HG03139 (cell line): ENCODE measurements around the gene TEX26.

ENCODE experiments used
- ATAC-seq: cut with Tn5 transposase; IDR thresholded peaks from one replicate; pipeline ENCODE4 v1.9.1; 2021; ENCODE audit not compliant: unreplicated experiment

TEX26 gene

GRCh38 chr13:30932481-30933353 is at the start of gene TEX26:
TEX26 (plus strand) TSS chr13:30932656; CDS start chr13:30932716, 60 bp downstream.
- ATAC-seq, result no peak

GRCh38 chr13:30882996-30883766 is 49.3 kb upstream of the TEX26 start:
- ATAC-seq, result no peak

GRCh38 chr13:30884543-30884942 is 47.9 kb upstream of the TEX26 start:
- ATAC-seq, result no peak

GRCh38 chr13:30889196-30889690 is 43.2 kb upstream of the TEX26 start:
- no peak for ATAC-seq

GRCh38 chr13:30892966-30893365 is 39.5 kb upstream of the TEX26 start:
- ATAC-seq, result no peak

GRCh38 chr13:30895773-30896172 is 36.7 kb upstream of the TEX26 start:
- ATAC-seq, result no peak

GRCh38 chr13:30898070-30898469 is 34.4 kb upstream of the TEX26 start:
- ATAC-seq, result no peak

- ATAC-seq, result no peak
These were observed 33.7 kb upstream of the TEX26 start for GRCh38 chr13:30898678-30899241.

- ATAC-seq, result no peak
These were observed 32.0 kb upstream of the TEX26 start for GRCh38 chr13:30900436-30900835.

GRCh38 chr13:30900952-30901749 is 31.3 kb upstream of the TEX26 start:
- ATAC-seq, result no peak

- ATAC-seq, result no peak
These were observed 28.4 kb upstream of the TEX26 start for GRCh38 chr13:30904043-30904442.

- ATAC-seq, result no peak
These were observed 26.5 kb upstream of the TEX26 start, which contains the start of gene MEDAG for GRCh38 chr13:30905932-30906383. MEDAG (plus strand) TSS chr13:30906271; CDS start chr13:30906516, 245 bp downstream.

GRCh38 chr13:30906411-30907051 is 25.9 kb upstream of the TEX26 start:
- ATAC-seq, result no peak

GRCh38 chr13:30907121-30907861 is 25.2 kb upstream of the TEX26 start:
- ATAC-seq, result no peak

- ATAC-seq, result no peak
These were observed 24.0 kb upstream of the TEX26 start for GRCh38 chr13:30908416-30908980.

- ATAC-seq, result no peak
These were observed 21.8 kb upstream of the TEX26 start for GRCh38 chr13:30910676-30911075.

- ATAC-seq, result no peak
These were observed 16.5 kb upstream of the TEX26 start for GRCh38 chr13:30915691-30916541.

- no peak for ATAC-seq
These were observed 15.5 kb upstream of the TEX26 start for GRCh38 chr13:30916991-30917390.
